IMR-90 (cell line): Measurements from ENCODE around the gene CDX2. TPM values are rescaled to one million over a fixed set of nuclear protein-coding genes. Genes with fewer than 3 reads are reported as not detected.

Source experiments
- ATAC-seq: fragments of 200-7000 bp; cut with Tn5 transposase; 2 replicates; pipeline ENCODE4 v1.9.1; 2020; ENCODE audit warnings: low read depth, mild to moderate bottlenecking, moderate library complexity
- BruUV-seq: library from RNA; stranded (reverse); fragments of 400-500 nt; replicated peaks from 2 replicates; lab custom pipeline; 2021; lab: Mats Ljungman, UMichigan
- CTCF ChIA-PET: fragments of 300-600 bp; formaldehyde crosslinking; extraction: SDS; loops from one replicate; lab custom pipeline; 2021; ENCODE audit warnings: antibody characterized with exemption; lab: Yijun Ruan, JAX
- POLR2A ChIA-PET: fragments of 300-600 bp; sonication (Branson Sonifier 250); formaldehyde crosslinking; loops from one replicate; lab custom pipeline; 2022; ENCODE audit warnings: antibody characterized with exemption; ENCODE audit not compliant: unreplicated experiment; lab: Charles Lee
- DNase-seq: peaks from one replicate; pipeline ENCODE4 v3.0.0; 2013
- H2AFZ ChIP-seq: replicated peaks from 2 replicates; pipeline ENCODE3; 2013; ENCODE audit warnings: low read length, mild to moderate bottlenecking; ENCODE audit not compliant: poor library complexity
- H2AK5ac ChIP-seq: 2 replicates; pipeline ENCODE4 v1.6.1; 2013; ENCODE audit warnings: low read depth, low read length, inconsistent platforms
- H2AK9ac ChIP-seq: replicated peaks from 2 replicates; pipeline ENCODE3; 2013; ENCODE audit warnings: mild to moderate bottlenecking, low read depth, low read length, moderate library complexity; ENCODE audit not compliant: poor library complexity
- H2BK120ac ChIP-seq: 2 replicates; pipeline ENCODE4 v1.6.1; 2013; ENCODE audit warnings: low read depth, low read length, inconsistent platforms
- H2BK15ac ChIP-seq: 3 replicates; pipeline ENCODE4 v1.6.1; 2013; ENCODE audit warnings: low read depth, low read length, inconsistent platforms
- H2BK20ac ChIP-seq: 2 replicates; pipeline ENCODE4 v1.6.1; 2013; ENCODE audit warnings: low read depth, mild to moderate bottlenecking, inconsistent platforms, low read length, moderate library complexity
- H2BK5ac ChIP-seq: 2 replicates; pipeline ENCODE4 v1.6.1; 2013; ENCODE audit warnings: mild to moderate bottlenecking, low read depth, low read length, inconsistent platforms; ENCODE audit not compliant: poor library complexity, severe bottlenecking
- H3K14ac ChIP-seq: replicated peaks from 2 replicates; pipeline ENCODE4 v1.6.1; 2013; ENCODE audit warnings: low read depth, low read length, inconsistent platforms
- H3K18ac ChIP-seq: 2 replicates; pipeline ENCODE4 v1.6.1; 2013; ENCODE audit warnings: low read depth, low read length, control low read depth
- H3K23ac ChIP-seq: 2 replicates; pipeline ENCODE4 v1.6.1; 2013; ENCODE audit warnings: low read depth, low read length, inconsistent platforms
- H3K27ac ChIP-seq: 2 replicates; pipeline ENCODE4 v1.5.1; 2013; ENCODE audit warnings: mild to moderate bottlenecking, control low read depth, low read length; ENCODE audit not compliant: insufficient read depth
- H3K27me3 ChIP-seq: 2 replicates; pipeline ENCODE4 v1.6.1; 2013; ENCODE audit warnings: low read length; ENCODE audit not compliant: control insufficient read depth, insufficient read depth
- H3K36me3 ChIP-seq: 2 replicates; pipeline ENCODE4 v1.6.1; 2013; ENCODE audit warnings: low read length, mixed read lengths; ENCODE audit not compliant: control insufficient read depth, insufficient read depth
- H3K4ac ChIP-seq: 2 replicates; pipeline ENCODE4 v1.6.1; 2013; ENCODE audit warnings: low read depth, low read length, inconsistent platforms
- H3K4me1 ChIP-seq: 2 replicates; pipeline ENCODE4 v1.6.1; 2013; ENCODE audit warnings: low read length, mixed read lengths; ENCODE audit not compliant: control insufficient read depth, insufficient read depth
- H3K4me2 ChIP-seq: 2 replicates; pipeline ENCODE4 v1.6.1; 2013; ENCODE audit warnings: low read depth, mild to moderate bottlenecking, control low read depth, low read length, moderate library complexity
- H3K4me3 ChIP-seq: 2 replicates; pipeline ENCODE4 v1.5.1; 2013; ENCODE audit warnings: low read depth, mild to moderate bottlenecking, control low read depth, low read length, moderate library complexity; ENCODE audit not compliant: insufficient read depth
- H3K56ac ChIP-seq: 2 replicates; pipeline ENCODE4 v1.6.1; 2013; ENCODE audit warnings: low read length, inconsistent platforms; ENCODE audit not compliant: insufficient read depth; ENCODE audit errors: extremely low read depth
- H3K79me1 ChIP-seq, 2 experiments: 2 replicates each; pipeline ENCODE4 v1.6.1; 2013; ENCODE audit warnings: low read length in 2 of 2, inconsistent platforms in 1 of 2, low read depth in 1 of 2
- H3K9ac ChIP-seq: 2 replicates; pipeline ENCODE4 v1.6.1; 2013; ENCODE audit warnings: low read depth, low read length, control low read depth
- H3K9me1 ChIP-seq: 2 replicates; pipeline ENCODE4 v1.6.1; 2013; ENCODE audit warnings: low read length, inconsistent platforms; ENCODE audit not compliant: insufficient read depth
- H3K9me3 ChIP-seq: 2 replicates; pipeline ENCODE4 v1.6.1; 2013; ENCODE audit warnings: low read length; ENCODE audit not compliant: control insufficient read depth, insufficient read depth
- H4K20me1 ChIP-seq: 2 replicates; pipeline ENCODE4 v1.6.1; 2013; ENCODE audit warnings: low read length, inconsistent platforms; ENCODE audit not compliant: insufficient read depth
- H4K5ac ChIP-seq: 2 replicates; pipeline ENCODE4 v1.6.1; 2013; ENCODE audit warnings: mild to moderate bottlenecking, low read depth, low read length, control low read depth
- H4K8ac ChIP-seq, 2 experiments: 2 replicates each; pipeline ENCODE4 v1.6.1; 2013; ENCODE audit warnings: low read depth in 2 of 2, low read length in 2 of 2, control low read depth in 1 of 2, inconsistent platforms in 1 of 2
- H4K91ac ChIP-seq: 2 replicates; pipeline ENCODE4 v1.6.1; 2013; ENCODE audit warnings: low read depth, low read length, inconsistent platforms; ENCODE audit not compliant: insufficient read depth
- BHLHE40 ChIP-seq: fragments of 150-350 bp; IDR thresholded peaks from 2 replicates; pipeline ENCODE4 v1.6.1; 2016; ENCODE audit warnings: mild to moderate bottlenecking, low read depth, low read length
- ELK1 ChIP-seq: fragments of 150-350 bp; IDR thresholded peaks from 2 replicates; pipeline ENCODE4 v1.6.1; 2016; ENCODE audit warnings: low read depth, mild to moderate bottlenecking, low read length, moderate library complexity, borderline replicate concordance
- NFE2L2 ChIP-seq: fragments of 150-350 bp; IDR thresholded peaks from 2 replicates; pipeline ENCODE4 v1.6.1; 2016; ENCODE audit warnings: low read depth, mild to moderate bottlenecking, low read length
- RAD21 ChIP-seq: IDR thresholded peaks from 2 replicates; pipeline ENCODE4 v1.6.1; 2012; ENCODE audit warnings: low read length, improper control_type of control experiment
- RFX5 ChIP-seq: IDR thresholded peaks from 2 replicates; pipeline ENCODE4 v1.8.0; 2012; ENCODE audit warnings: low read depth, mild to moderate bottlenecking, low read length, moderate library complexity
- SMC3 ChIP-seq: fragments of 150-350 bp; IDR thresholded peaks from 2 replicates; pipeline ENCODE4 v1.6.1; 2016; ENCODE audit warnings: low read depth, mild to moderate bottlenecking, antibody characterized with exemption, low read length, moderate library complexity
- WGBS, 2 experiments: methylation state at CpG; one replicate each; pipeline versions ENCODE4 v1.1.5 to v1.1.7; 2013; ENCODE audit warnings: missing lambda C conversion rate in 2 of 2; ENCODE audit not compliant: insufficient read length in 1 of 2; ENCODE audit errors: extremely low coverage in 2 of 2; 5-methylcytosine and 5-hydroxymethylcytosine counted together
- dilution Hi-C: fragments of 300-500 bp; cut with HindIII; formaldehyde crosslinking; loops from one replicate; pipeline ENCODE4 v1.14.3; 2018; ENCODE audit warnings: low sequenced_read_pairs; ENCODE audit not compliant: unreplicated experiment
- in situ Hi-C: fragments of 300-500 bp; cut with MboI; formaldehyde crosslinking; loops from 3 replicates; pipeline ENCODE4 v1.14.3; 2019; ENCODE audit warnings: low sequenced_read_pairs, inconsistent platforms, mixed read lengths
- intact Hi-C: fragments of 100-400 bp; cut with micrococcal nuclease; formaldehyde crosslinking; loops from 2 replicates; pipeline ENCODE4 v1.10.0; 2022
- polyA plus RNA-seq, 3 experiments: library from polyadenylated mRNA; depleted of rRNA; stranded (reverse); fragments of >200 nt; gene quantifications; 2 replicates each; pipeline ENCODE4 v1.2.3, GENCODE V29; 2012; ENCODE audit warnings: low replicate concordance in 1 of 3
- total RNA-seq: library from RNA; depleted of rRNA; stranded (reverse); fragments of >200 nt; gene quantifications from 2 replicates; pipeline ENCODE4 v1.2.3, GENCODE V29; 2012
- TF ChIP-seq, protein P1 (sequence below): conservative IDR thresholded peaks from 2 replicates; pipeline ENCODE4 v1.5.1; 2012; ENCODE audit warnings: mild to moderate bottlenecking, low read depth, low read length, improper control_type of control experiment

The CDX2 gene
- total and polyA plus RNA-seq, 2 of the 4 experiments (the other 2 are of a cell fraction) = not detected

DNA sequence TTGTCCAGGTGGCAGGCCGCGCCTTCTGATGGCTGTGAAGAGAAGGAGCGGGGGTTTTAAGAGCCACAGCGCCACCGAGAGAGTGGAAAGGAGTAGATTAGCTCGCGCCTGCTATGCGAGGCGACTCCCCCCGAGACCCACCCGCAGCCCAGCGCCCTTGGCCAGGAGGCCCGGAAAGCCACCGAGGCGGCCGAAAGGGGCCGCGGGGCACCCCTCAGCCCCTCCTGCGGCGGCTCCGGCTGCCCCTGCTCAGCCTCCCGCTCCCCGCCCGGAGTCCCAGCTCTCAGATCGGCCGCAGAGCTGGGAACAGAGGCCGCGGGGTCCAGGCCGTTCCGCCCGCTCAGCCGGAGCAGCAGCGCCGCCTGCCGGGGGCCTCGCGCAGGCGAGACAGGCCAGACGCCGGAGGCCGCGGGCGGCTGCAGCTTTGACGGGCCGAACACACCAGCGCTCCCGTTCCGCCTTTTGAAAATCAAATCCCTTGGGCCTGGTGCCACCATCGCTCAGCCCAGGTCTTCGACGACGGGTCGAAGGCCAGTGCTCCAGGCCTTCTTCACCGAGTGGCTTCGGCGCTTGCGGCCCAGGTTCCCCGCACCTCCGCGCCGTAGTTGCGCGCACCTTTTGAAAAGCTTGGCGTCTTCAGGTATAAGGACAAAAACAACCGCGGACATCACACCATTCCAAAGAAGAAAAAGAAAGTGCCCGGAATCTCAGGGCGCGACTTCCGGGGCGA, 15.3 kb downstream of the CDX2 start:
- ATAC-seq = peak; percentile 99
- 1% methylated on average over 27 of the region's 71 CpGs; no CpG with 5 or more reads in 1 of the 2 experiments for WGBS, 2 experiments

More for the DNA sequence above, 15.3 kb downstream of the CDX2 start:
- no peaks in the 10 kb centered on the region for H3K79me1 ChIP-seq
- peak overlapping the region; percentile 92 for H2AFZ ChIP-seq
- no peak overlapping the region; the same call in 1 of the 2 replicates for H3K23ac ChIP-seq
- no peak overlapping the region for H3K4ac ChIP-seq
- peak overlapping the region; percentile 64 for H3K4me2 ChIP-seq
- CTCF ChIA-PET = interaction anchor here (0.7 to 2.1 kb wide), 14 partner anchors 11 to 1185 kb away, joined by 3 to 10 read pairs (median 4); no protein-coding TSS in a partner anchor
- TF ChIP-seq SMC3 (peak; percentile 50), NFE2L2 (no peak), BHLHE40 (no peak), RAD21 (peak; percentile 66), RFX5 (no peak), ELK1 (no peak)
- TF ChIP-seq, protein P1, sequence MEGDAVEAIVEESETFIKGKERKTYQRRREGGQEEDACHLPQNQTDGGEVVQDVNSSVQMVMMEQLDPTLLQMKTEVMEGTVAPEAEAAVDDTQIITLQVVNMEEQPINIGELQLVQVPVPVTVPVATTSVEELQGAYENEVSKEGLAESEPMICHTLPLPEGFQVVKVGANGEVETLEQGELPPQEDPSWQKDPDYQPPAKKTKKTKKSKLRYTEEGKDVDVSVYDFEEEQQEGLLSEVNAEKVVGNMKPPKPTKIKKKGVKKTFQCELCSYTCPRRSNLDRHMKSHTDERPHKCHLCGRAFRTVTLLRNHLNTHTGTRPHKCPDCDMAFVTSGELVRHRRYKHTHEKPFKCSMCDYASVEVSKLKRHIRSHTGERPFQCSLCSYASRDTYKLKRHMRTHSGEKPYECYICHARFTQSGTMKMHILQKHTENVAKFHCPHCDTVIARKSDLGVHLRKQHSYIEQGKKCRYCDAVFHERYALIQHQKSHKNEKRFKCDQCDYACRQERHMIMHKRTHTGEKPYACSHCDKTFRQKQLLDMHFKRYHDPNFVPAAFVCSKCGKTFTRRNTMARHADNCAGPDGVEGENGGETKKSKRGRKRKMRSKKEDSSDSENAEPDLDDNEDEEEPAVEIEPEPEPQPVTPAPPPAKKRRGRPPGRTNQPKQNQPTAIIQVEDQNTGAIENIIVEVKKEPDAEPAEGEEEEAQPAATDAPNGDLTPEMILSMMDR = peak; percentile 81
- intact Hi-C loops = loop anchor here (5.0 to 10.0 kb wide), 2 partner anchors 87 to 579 kb away; no protein-coding TSS in a partner anchor
- no peak overlapping the region for H2AK9ac ChIP-seq
- no peak overlapping the region for H3K9ac ChIP-seq
- dilution Hi-C loops = no loop called here
- H3K27ac ChIP-seq = no peak overlapping the region
- no peak overlapping the region for H4K5ac ChIP-seq
- POLR2A ChIA-PET = interaction anchor here (0.6 kb wide), 1 partner anchor 346 kb away, joined by 3 read pairs; no protein-coding TSS in a partner anchor
- no peak overlapping the region for H2BK20ac ChIP-seq
- peak overlapping the region; percentile 45 for H3K4me3 ChIP-seq
- H3K14ac ChIP-seq = no peak overlapping the region
- in situ Hi-C loops = no loop called here
- no peaks in the 10 kb centered on the region for H4K20me1 ChIP-seq
- H2AK5ac ChIP-seq = no peak overlapping the region
- no peak overlapping the region for H3K56ac ChIP-seq
- no TSS peak for BruUV-seq
- no peaks in the 10 kb centered on the region for H3K9me1 ChIP-seq
- no peak overlapping the region for H2BK120ac ChIP-seq
- no peaks in the 10 kb centered on the region for H3K4me1 ChIP-seq
- no peaks in the 10 kb centered on the region for H3K36me3 ChIP-seq
- H3K27me3 ChIP-seq = peaks cover 54% of the 10 kb centered on the region
- no peak overlapping the region for H4K91ac ChIP-seq
- H3K18ac ChIP-seq = no peak overlapping the region
- no peak overlapping the region for H2BK5ac ChIP-seq
- DNase-seq = peak; percentile 55
- H3K9me3 ChIP-seq = no peaks in the 10 kb centered on the region
- H2BK15ac ChIP-seq = no peak overlapping the region
- no peak overlapping the region for H4K8ac ChIP-seq
